ENCODE data around the gene ZNF518B.

- no peak for TF ChIP-seq EP300 (conservative IDR thresholded peaks at IDR 0.05; ENCODE audit: poor library complexity, severe bottlenecking)
- TF ChIP-seq RAD21 (conservative IDR thresholded peaks at IDR 0.05) = no peak
- TF ChIP-seq, protein P1, sequence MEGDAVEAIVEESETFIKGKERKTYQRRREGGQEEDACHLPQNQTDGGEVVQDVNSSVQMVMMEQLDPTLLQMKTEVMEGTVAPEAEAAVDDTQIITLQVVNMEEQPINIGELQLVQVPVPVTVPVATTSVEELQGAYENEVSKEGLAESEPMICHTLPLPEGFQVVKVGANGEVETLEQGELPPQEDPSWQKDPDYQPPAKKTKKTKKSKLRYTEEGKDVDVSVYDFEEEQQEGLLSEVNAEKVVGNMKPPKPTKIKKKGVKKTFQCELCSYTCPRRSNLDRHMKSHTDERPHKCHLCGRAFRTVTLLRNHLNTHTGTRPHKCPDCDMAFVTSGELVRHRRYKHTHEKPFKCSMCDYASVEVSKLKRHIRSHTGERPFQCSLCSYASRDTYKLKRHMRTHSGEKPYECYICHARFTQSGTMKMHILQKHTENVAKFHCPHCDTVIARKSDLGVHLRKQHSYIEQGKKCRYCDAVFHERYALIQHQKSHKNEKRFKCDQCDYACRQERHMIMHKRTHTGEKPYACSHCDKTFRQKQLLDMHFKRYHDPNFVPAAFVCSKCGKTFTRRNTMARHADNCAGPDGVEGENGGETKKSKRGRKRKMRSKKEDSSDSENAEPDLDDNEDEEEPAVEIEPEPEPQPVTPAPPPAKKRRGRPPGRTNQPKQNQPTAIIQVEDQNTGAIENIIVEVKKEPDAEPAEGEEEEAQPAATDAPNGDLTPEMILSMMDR (IDR thresholded peaks at IDR 0.05; ENCODE audit: poor library complexity, severe bottlenecking) = no peak
- TF ChIP-seq EZH2 (IDR thresholded peaks at IDR 0.05; ENCODE audit: borderline replicate concordance, insufficient read depth, low read length, poor library complexity, severe bottlenecking) = no peak
These were observed 18.3 kb downstream of the ZNF518B start for GRCh38 chr4:10438924-10439323.
